Measurements from ENCODE around the gene ACKR4. TPM values are rescaled to one million over a fixed set of nuclear protein-coding genes. Genes with fewer than 3 reads are reported as not detected.

Gene ACKR4
- 0.03 TPM in 1 of 5 replicates, not detected in the others for total RNA-seq (2022; extraction: Qiagen RNA extraction)

GRCh38 chr3:132596816-132597433 lies at the start of gene ACKR4:
TSS of gene ACKR4 (plus strand) at chr3:132597270. CDS start at chr3:132600398, 3,128 bp downstream.

Other genes starting within 250 kb of the ACKR4 start
- gene DNAJC13, start 179.8 kb upstream of the ACKR4 start, total RNA-seq (2022; extraction: Qiagen RNA extraction) = 11.4 to 14.6 TPM (median 12.4 TPM) in 5 replicates
- gene ACAD11, start 62.5 kb downstream of the ACKR4 start, total RNA-seq (2022; extraction: Qiagen RNA extraction) = 3.6 to 8.0 TPM (median 4.2 TPM) in 5 replicates
- gene UBA5, start 63.1 kb downstream of the ACKR4 start, total RNA-seq (2022; extraction: Qiagen RNA extraction) = 22.5 to 28.6 TPM (median 26.3 TPM) in 5 replicates
- 6.7 to 9.0 TPM (median 8.8 TPM) in 5 replicates for gene NPHP3, start 125.1 kb downstream of the ACKR4 start, total RNA-seq (2022; extraction: Qiagen RNA extraction)